Neural cell (in vitro differentiated cells): Measurements from ENCODE around the gene SUSD5. TPM values are rescaled to one million over a fixed set of nuclear protein-coding genes. Genes with fewer than 3 reads are reported as not detected.

Experiments used
- H2AFZ ChIP-seq: fragments of 200-600, 300-800 bp; sonication (generic), shearing (Covaris generic); 2 replicates; pipeline ENCODE4 v1.6.0; 2014; ENCODE audit warnings: low read depth, mild to moderate bottlenecking, antibody characterized with exemption, low read length, moderate library complexity
- H3F3A ChIP-seq: fragments of 200-600 bp; shearing (Covaris generic); 2 replicates; pipeline ENCODE4 v1.6.1; 2016; ENCODE audit warnings: mild to moderate bottlenecking, moderate library complexity, mixed read lengths, antibody characterized with exemption, low read length; ENCODE audit not compliant: insufficient read depth, poor library complexity, severe bottlenecking
- H3K27ac ChIP-seq: fragments of 200-600, 300-800 bp; sonication (generic), shearing (Covaris generic); 2 replicates; pipeline ENCODE4 v1.5.1; 2014; ENCODE audit warnings: mild to moderate bottlenecking, low read length, moderate library complexity
- H3K27me3 ChIP-seq: fragments of 300-800, 200-600 bp; sonication (generic), shearing (Covaris generic); 2 replicates; pipeline ENCODE4 v1.6.0; 2014; ENCODE audit warnings: mild to moderate bottlenecking, low read depth, low read length, moderate library complexity; ENCODE audit not compliant: insufficient read depth
- H3K36me3 ChIP-seq: fragments of 300-800, 200-600 bp; sonication (generic), shearing (Covaris generic); 2 replicates; pipeline ENCODE4 v1.5.1; 2014; ENCODE audit warnings: mild to moderate bottlenecking, antibody characterized with exemption, low read length, moderate library complexity; ENCODE audit not compliant: insufficient read depth
- H3K4me2 ChIP-seq: fragments of 300-800, 200-600 bp; sonication (generic), shearing (Covaris generic); 2 replicates; pipeline ENCODE4 v1.6.0; 2014; ENCODE audit warnings: mild to moderate bottlenecking, low read length
- H3K4me3 ChIP-seq: fragments of 300-800, 200-600 bp; sonication (generic), shearing (Covaris generic); 2 replicates; pipeline ENCODE4 v1.5.1; 2014; ENCODE audit warnings: mild to moderate bottlenecking, low read length, moderate library complexity
- H3K79me2 ChIP-seq: fragments of 200-600 bp; shearing (Covaris generic); replicated peaks from 2 replicates; pipeline ENCODE4 v1.6.0; 2014; ENCODE audit warnings: mild to moderate bottlenecking, low read length, moderate library complexity; ENCODE audit not compliant: insufficient read depth
- H3K9ac ChIP-seq: fragments of 300-800, 200-600 bp; sonication (generic), shearing (Covaris generic); 2 replicates; pipeline ENCODE4 v1.6.1; 2016; ENCODE audit warnings: mild to moderate bottlenecking, low read length, mixed read lengths
- H3K9me2 ChIP-seq: fragments of 200-600 bp; shearing (Covaris generic); 2 replicates; pipeline ENCODE4 v1.6.1; 2016; ENCODE audit warnings: mild to moderate bottlenecking, low read length, mixed read lengths; ENCODE audit not compliant: insufficient read depth
- H3K9me3 ChIP-seq: fragments of 200-600, 300-800 bp; sonication (generic), shearing (Covaris generic); 2 replicates; pipeline ENCODE4 v1.6.1; 2016; ENCODE audit warnings: mild to moderate bottlenecking, mixed run types, low read length, moderate library complexity, mixed read lengths
- H4K20me1 ChIP-seq: fragments of 200-600 bp; shearing (Covaris generic); 2 replicates; pipeline ENCODE4 v1.6.1; 2016; ENCODE audit warnings: mild to moderate bottlenecking, mixed run types; ENCODE audit not compliant: insufficient read depth
- EP300 ChIP-seq: fragments of 450-650 bp; conservative IDR thresholded peaks from 2 replicates; pipeline ENCODE4 v1.6.1; 2014; ENCODE audit warnings: antibody characterized with exemption, mild to moderate bottlenecking, moderate library complexity; ENCODE audit not compliant: poor library complexity, severe bottlenecking
- EZH2 ChIP-seq: fragments of 200-600, 300-800 bp; shearing (Covaris generic), sonication (generic); IDR thresholded peaks from 2 replicates; pipeline ENCODE4 v1.6.1; 2014; ENCODE audit warnings: antibody characterized with exemption, low read length, borderline replicate concordance, mild to moderate bottlenecking; ENCODE audit not compliant: insufficient read depth, poor library complexity, severe bottlenecking
- MXI1 ChIP-seq: fragments of 450-650 bp; conservative IDR thresholded peaks from 2 replicates; pipeline ENCODE4 v1.6.1; 2014; ENCODE audit warnings: antibody characterized with exemption, mild to moderate bottlenecking; ENCODE audit not compliant: poor library complexity, severe bottlenecking
- POLR2AphosphoS5 ChIP-seq: IDR thresholded peaks from 2 replicates; pipeline ENCODE4 v1.6.1; 2012
- RAD21 ChIP-seq: fragments of 450-650 bp; conservative IDR thresholded peaks from 2 replicates; pipeline ENCODE4 v1.6.1; 2014; ENCODE audit warnings: antibody characterized with exemption, mild to moderate bottlenecking, moderate library complexity
- SMC3 ChIP-seq: fragments of 450-650 bp; conservative IDR thresholded peaks from 2 replicates; pipeline ENCODE4 v1.6.1; 2014; ENCODE audit warnings: antibody characterized with exemption, mild to moderate bottlenecking, moderate library complexity; ENCODE audit not compliant: poor library complexity
- TAF1 ChIP-seq: IDR thresholded peaks from 2 replicates; pipeline ENCODE4 v1.6.1; 2012; ENCODE audit warnings: low read depth
- polyA plus RNA-seq: library from polyadenylated mRNA; depleted of rRNA; stranded (reverse); fragments of >200 nt; gene quantifications from 2 replicates; pipeline ENCODE4 v1.2.3, GENCODE V29; 2014
- TF ChIP-seq, protein P1 (sequence below): fragments of 450-650 bp; IDR thresholded peaks from 2 replicates; pipeline ENCODE4 v1.5.1; 2014; ENCODE audit warnings: antibody characterized with exemption, mild to moderate bottlenecking, moderate library complexity; ENCODE audit not compliant: poor library complexity, severe bottlenecking
- TF ChIP-seq, protein P2 (sequence below): IDR thresholded peaks from 2 replicates; pipeline ENCODE4 v1.6.1; 2012; ENCODE audit warnings: borderline replicate concordance

Gene SUSD5
- polyA plus RNA-seq, 1 donor from 2014 or later = 0.74 TPM

DNA sequence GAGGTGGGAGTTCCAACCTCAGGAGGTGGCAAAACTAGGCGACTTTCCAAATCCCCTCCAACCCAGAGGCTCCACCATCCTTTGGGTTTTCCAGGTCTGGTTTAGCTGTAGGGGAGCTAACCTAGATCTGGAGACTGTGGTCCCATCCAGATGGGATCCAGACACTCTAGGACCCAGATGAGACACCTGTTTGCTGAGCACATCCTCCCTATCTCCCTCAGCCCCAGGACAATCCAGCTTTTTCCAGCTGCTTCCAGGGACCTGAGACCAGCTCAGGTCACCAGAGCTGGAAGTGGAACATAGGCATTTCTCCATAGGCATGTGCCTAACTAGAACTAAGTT, 86.6 kb downstream of the SUSD5 start:
- Histone ChIP-seq H4K20me1 (no peaks in the 10 kb centered on the region), H3K36me3 (no peaks in the 10 kb centered on the region), H3K27me3 (no peaks in the 10 kb centered on the region), H2AFZ (no peak overlapping the region), H3K9ac (no peak overlapping the region), H3K79me2 (no peaks in the 10 kb centered on the region), H3K4me2 (no peak overlapping the region), H3K4me3 (no peak overlapping the region), H3K27ac (no peak overlapping the region), H3K9me2 (no peaks in the 10 kb centered on the region), H3K9me3 (no peaks in the 10 kb centered on the region), H3F3A (no peaks in the 10 kb centered on the region)
- no peak for TF ChIP-seq EP300
- TF ChIP-seq SMC3 = no peak
- TF ChIP-seq TAF1 = no peak
- no peak for TF ChIP-seq EZH2
- TF ChIP-seq, protein P1, sequence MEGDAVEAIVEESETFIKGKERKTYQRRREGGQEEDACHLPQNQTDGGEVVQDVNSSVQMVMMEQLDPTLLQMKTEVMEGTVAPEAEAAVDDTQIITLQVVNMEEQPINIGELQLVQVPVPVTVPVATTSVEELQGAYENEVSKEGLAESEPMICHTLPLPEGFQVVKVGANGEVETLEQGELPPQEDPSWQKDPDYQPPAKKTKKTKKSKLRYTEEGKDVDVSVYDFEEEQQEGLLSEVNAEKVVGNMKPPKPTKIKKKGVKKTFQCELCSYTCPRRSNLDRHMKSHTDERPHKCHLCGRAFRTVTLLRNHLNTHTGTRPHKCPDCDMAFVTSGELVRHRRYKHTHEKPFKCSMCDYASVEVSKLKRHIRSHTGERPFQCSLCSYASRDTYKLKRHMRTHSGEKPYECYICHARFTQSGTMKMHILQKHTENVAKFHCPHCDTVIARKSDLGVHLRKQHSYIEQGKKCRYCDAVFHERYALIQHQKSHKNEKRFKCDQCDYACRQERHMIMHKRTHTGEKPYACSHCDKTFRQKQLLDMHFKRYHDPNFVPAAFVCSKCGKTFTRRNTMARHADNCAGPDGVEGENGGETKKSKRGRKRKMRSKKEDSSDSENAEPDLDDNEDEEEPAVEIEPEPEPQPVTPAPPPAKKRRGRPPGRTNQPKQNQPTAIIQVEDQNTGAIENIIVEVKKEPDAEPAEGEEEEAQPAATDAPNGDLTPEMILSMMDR = no peak
- no peak for TF ChIP-seq POLR2AphosphoS5
- no peak for TF ChIP-seq RAD21
- TF ChIP-seq, protein P2, sequence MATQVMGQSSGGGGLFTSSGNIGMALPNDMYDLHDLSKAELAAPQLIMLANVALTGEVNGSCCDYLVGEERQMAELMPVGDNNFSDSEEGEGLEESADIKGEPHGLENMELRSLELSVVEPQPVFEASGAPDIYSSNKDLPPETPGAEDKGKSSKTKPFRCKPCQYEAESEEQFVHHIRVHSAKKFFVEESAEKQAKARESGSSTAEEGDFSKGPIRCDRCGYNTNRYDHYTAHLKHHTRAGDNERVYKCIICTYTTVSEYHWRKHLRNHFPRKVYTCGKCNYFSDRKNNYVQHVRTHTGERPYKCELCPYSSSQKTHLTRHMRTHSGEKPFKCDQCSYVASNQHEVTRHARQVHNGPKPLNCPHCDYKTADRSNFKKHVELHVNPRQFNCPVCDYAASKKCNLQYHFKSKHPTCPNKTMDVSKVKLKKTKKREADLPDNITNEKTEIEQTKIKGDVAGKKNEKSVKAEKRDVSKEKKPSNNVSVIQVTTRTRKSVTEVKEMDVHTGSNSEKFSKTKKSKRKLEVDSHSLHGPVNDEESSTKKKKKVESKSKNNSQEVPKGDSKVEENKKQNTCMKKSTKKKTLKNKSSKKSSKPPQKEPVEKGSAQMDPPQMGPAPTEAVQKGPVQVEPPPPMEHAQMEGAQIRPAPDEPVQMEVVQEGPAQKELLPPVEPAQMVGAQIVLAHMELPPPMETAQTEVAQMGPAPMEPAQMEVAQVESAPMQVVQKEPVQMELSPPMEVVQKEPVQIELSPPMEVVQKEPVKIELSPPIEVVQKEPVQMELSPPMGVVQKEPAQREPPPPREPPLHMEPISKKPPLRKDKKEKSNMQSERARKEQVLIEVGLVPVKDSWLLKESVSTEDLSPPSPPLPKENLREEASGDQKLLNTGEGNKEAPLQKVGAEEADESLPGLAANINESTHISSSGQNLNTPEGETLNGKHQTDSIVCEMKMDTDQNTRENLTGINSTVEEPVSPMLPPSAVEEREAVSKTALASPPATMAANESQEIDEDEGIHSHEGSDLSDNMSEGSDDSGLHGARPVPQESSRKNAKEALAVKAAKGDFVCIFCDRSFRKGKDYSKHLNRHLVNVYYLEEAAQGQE = no peak
- no peak for TF ChIP-seq MXI1

DNA sequence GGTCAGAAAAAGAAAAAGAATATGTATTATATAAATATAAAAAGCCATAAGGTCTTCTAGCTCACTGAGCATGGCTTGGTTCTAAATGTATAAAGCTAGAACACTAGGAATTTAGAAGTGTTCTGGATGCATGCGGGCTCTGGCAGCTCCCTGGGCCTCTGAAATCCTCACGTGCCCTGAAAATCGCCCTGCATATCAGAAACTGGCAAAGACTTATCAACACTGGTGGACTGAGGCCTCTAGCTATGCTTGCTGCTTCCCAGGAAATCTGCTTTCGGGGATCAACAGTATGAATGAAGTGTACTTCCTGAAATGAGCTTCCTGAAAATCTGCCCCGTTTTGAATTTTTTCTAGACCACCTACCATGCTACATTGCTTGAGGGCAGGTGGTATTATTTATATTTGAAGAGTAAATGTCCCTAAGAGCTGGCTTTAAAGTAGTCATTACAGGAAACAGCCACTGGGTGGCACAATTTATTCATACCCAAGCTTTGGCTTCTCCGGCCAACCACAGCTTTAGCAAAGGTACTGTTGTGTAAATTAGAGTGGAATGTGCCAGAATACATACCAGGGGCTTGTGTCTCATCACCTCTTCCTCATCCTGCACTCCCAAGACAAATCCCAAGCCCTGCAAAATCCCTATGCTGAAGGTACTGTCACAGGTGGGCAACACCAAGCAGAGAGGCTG, 87.1 kb downstream of the SUSD5 start:
- no peaks in the 10 kb centered on the region for H3F3A ChIP-seq
- no peak overlapping the region for H3K9ac ChIP-seq
- no peak overlapping the region for H3K4me2 ChIP-seq
- no peaks in the 10 kb centered on the region for H4K20me1 ChIP-seq
- H3K36me3 ChIP-seq = no peaks in the 10 kb centered on the region
- no peaks in the 10 kb centered on the region for H3K9me2 ChIP-seq
- no peak overlapping the region for H2AFZ ChIP-seq
- H3K4me3 ChIP-seq = no peak overlapping the region
- no peaks in the 10 kb centered on the region for H3K79me2 ChIP-seq
- TF ChIP-seq EP300 = no peak
- peak; percentile 91 for TF ChIP-seq SMC3
- no peak for TF ChIP-seq EZH2
- TF ChIP-seq, protein P1 = peak; percentile 92
- no peak for TF ChIP-seq TAF1
- TF ChIP-seq RAD21 = peak; percentile 88
- H3K27me3 ChIP-seq = no peaks in the 10 kb centered on the region
- no peak overlapping the region for H3K27ac ChIP-seq
- no peaks in the 10 kb centered on the region for H3K9me3 ChIP-seq
